Retinal pigment epithelial cell (primary cell): ENCODE data around the gene NUDT14.

Experiments used
- DNase-seq: peaks from one replicate; pipeline ENCODE4 v3.0.0-alpha.2; 2010; ENCODE audit warnings: low read depth
- H3K4me3 ChIP-seq: 2 replicates; pipeline ENCODE4 v1.5.1; 2011; ENCODE audit warnings: mild to moderate bottlenecking, low read length, control low read depth, moderate library complexity
- CTCF ChIP-seq: conservative IDR thresholded peaks from 2 replicates; pipeline ENCODE4 v1.5.1; 2011; ENCODE audit warnings: low read depth, low read length, control low read depth, inconsistent platforms

NUDT14 gene

GRCh38 chr14:105181549-105182295, 610 bp upstream of the NUDT14 start:
- TF ChIP-seq CTCF, result no peak
- peak overlapping the region; percentile 27 for H3K4me3 ChIP-seq
- no peak for DNase-seq

GRCh38 chr14:105179191-105179590, 1.9 kb downstream of the NUDT14 start:
- H3K4me3 ChIP-seq, result no peak overlapping the region
- no peak for TF ChIP-seq CTCF
- DNase-seq, result no peak

GRCh38 chr14:105178868-105179140, 2.3 kb downstream of the NUDT14 start:
- no peak for DNase-seq
- no peak for TF ChIP-seq CTCF
- H3K4me3 ChIP-seq, result no peak overlapping the region

- no peak for DNase-seq
- H3K4me3 ChIP-seq, result no peak overlapping the region
- TF ChIP-seq CTCF, result no peak
Measured at GRCh38 chr14:105178069-105178867, 2.8 kb downstream of the NUDT14 start.

- H3K4me3 ChIP-seq, result no peak overlapping the region
- no peak for DNase-seq
- no peak for TF ChIP-seq CTCF
Measured at GRCh38 chr14:105177082-105177481, 4.0 kb downstream of the NUDT14 start.

GRCh38 chr14:105176513-105176912, 4.6 kb downstream of the NUDT14 start:
- TF ChIP-seq CTCF, result no peak
- no peak for DNase-seq
- H3K4me3 ChIP-seq, result no peak overlapping the region
